ENCODE results near the gene HTR5A. TPM values are rescaled to one million over a fixed set of nuclear protein-coding genes. Genes with fewer than 3 reads are reported as not detected.

The HTR5A gene
- total RNA-seq, 2 experiments from 2014 or later: not detected

- POLR2A ChIA-PET: no interaction called here
- CTCF ChIA-PET: interaction anchor here (0.6 kb wide), 1 partner anchor 198 kb away, joined by 3 read pairs; no protein-coding TSS in a partner anchor
- no peak for DNase-seq
- no peaks in the 10 kb centered on the region for H3K4me1 Mint-ChIP-seq (ENCODE audit: low read depth)
- H3K9me3 Mint-ChIP-seq: no peaks in the 10 kb centered on the region
- intact Hi-C loops (cut with micrococcal nuclease): no loop called here
- H3K36me3 Mint-ChIP-seq: no peaks in the 10 kb centered on the region
- H3K4me3 Mint-ChIP-seq: no peak overlapping the region
- H3K27me3 Mint-ChIP-seq: peaks cover 24% of the 10 kb centered on the region
- no peak overlapping the region for H3K27ac Mint-ChIP-seq
Measured at GRCh38 chr7:155058896-155059295, 11.2 kb upstream of the HTR5A start.

DNA sequence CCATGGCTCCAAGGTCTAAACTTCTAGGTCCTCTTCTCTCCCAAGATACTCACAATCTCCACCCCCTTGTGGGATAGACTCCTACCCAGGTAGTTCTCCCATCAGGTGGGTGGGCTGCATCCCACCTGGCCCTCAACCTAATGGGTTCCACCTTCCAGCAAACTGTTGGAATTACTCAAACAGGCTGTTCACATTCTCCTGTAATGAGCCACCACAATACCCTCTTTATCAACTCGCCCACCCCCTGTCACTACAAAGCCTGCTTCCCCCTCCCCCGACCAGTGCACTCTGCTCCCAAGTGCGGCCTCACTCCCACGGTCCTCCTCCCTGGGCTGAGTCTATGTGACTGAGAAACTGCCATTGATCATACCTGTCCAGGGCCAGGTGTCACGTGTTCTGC lies 10.4 kb upstream of the HTR5A start:
- peaks cover 25% of the 10 kb centered on the region for H3K27me3 Mint-ChIP-seq
- intact Hi-C loops (cut with micrococcal nuclease): no loop called here
- H3K27ac Mint-ChIP-seq: no peak overlapping the region
- POLR2A ChIA-PET: no interaction called here
- H3K4me3 Mint-ChIP-seq: no peak overlapping the region
- H3K9me3 Mint-ChIP-seq: no peaks in the 10 kb centered on the region
- H3K36me3 Mint-ChIP-seq: no peaks in the 10 kb centered on the region
- no peaks in the 10 kb centered on the region for H3K4me1 Mint-ChIP-seq (ENCODE audit: low read depth)
- CTCF ChIA-PET: no interaction called here
- DNase-seq: no peak

- ChIA-PET POLR2A (interaction anchor here (1.0 kb wide), 1 partner anchor 76 kb away, joined by 3 read pairs; no protein-coding TSS in a partner anchor), CTCF (no interaction called here)
- no peaks in the 10 kb centered on the region for H3K4me1 Mint-ChIP-seq (ENCODE audit: low read depth)
- no peak overlapping the region for H3K4me3 Mint-ChIP-seq
- intact Hi-C loops (cut with micrococcal nuclease): no loop called here
- H3K36me3 Mint-ChIP-seq: no peaks in the 10 kb centered on the region
- no peaks in the 10 kb centered on the region for H3K9me3 Mint-ChIP-seq
- no peak overlapping the region for H3K27ac Mint-ChIP-seq
- H3K27me3 Mint-ChIP-seq: peaks cover 28% of the 10 kb centered on the region
- DNase-seq: no peak
Measured at GRCh38 chr7:155062411-155062810, 7.7 kb upstream of the HTR5A start.

DNA sequence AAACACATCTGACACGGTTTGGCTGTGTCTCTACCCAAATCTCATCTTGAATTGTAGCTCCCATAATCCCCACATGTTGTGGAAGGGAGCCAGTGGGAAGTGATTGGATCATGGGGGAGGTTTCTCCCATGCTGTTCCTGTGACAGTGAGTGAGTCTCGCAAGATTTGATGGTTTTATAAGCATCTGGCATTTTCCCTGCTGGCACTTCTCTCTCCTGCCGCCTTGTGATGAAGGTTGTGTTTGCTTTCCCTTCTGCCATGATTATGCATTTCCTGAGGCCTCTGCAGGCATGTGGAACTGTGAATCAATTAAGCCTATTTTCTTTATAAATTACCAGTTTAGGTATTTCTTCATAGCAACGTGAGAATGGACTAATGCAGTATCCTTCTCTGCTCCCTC lies 5.9 kb upstream of the HTR5A start:
- intact Hi-C loops (cut with micrococcal nuclease): no loop called here
- no peak for DNase-seq
- no peaks in the 10 kb centered on the region for H3K36me3 Mint-ChIP-seq
- H3K27me3 Mint-ChIP-seq: peaks cover 29% of the 10 kb centered on the region
- H3K9me3 Mint-ChIP-seq: no peaks in the 10 kb centered on the region
- no peak overlapping the region for H3K27ac Mint-ChIP-seq
- POLR2A ChIA-PET: no interaction called here
- H3K4me3 Mint-ChIP-seq: no peak overlapping the region
- CTCF ChIA-PET: no interaction called here
- no peaks in the 10 kb centered on the region for H3K4me1 Mint-ChIP-seq (ENCODE audit: low read depth)

- intact Hi-C loops (cut with micrococcal nuclease): no loop called here
- Mint-ChIP-seq H3K36me3 (no peaks in the 10 kb centered on the region), H3K27ac (no peak overlapping the region), H3K4me1 (ENCODE audit: low read depth) (no peaks in the 10 kb centered on the region), H3K27me3 (peaks cover 20% of the 10 kb centered on the region), H3K4me3 (no peak overlapping the region), H3K9me3 (peaks cover 2% of the 10 kb centered on the region)
- ChIA-PET CTCF (no interaction called here), POLR2A (no interaction called here)
- DNase-seq: no peak
Measured at GRCh38 chr7:155066417-155066950, 3.6 kb upstream of the HTR5A start.

- Mint-ChIP-seq H3K27ac (no peak overlapping the region), H3K4me3 (no peak overlapping the region), H3K9me3 (peaks cover 2% of the 10 kb centered on the region), H3K36me3 (no peaks in the 10 kb centered on the region), H3K27me3 (peaks cover 40% of the 10 kb centered on the region), H3K4me1 (ENCODE audit: low read depth) (no peaks in the 10 kb centered on the region)
- intact Hi-C loops (cut with micrococcal nuclease): no loop called here
- ChIA-PET POLR2A (no interaction called here), CTCF (no interaction called here)
- no peak for DNase-seq
Measured at GRCh38 chr7:155071121-155071651, 1.1 kb downstream of the HTR5A start.

GRCh38 chr7:155071916-155072571 lies 1.9 kb downstream of the HTR5A start:
- peaks cover 2% of the 10 kb centered on the region for H3K9me3 Mint-ChIP-seq
- CTCF ChIA-PET: no interaction called here

DNA sequence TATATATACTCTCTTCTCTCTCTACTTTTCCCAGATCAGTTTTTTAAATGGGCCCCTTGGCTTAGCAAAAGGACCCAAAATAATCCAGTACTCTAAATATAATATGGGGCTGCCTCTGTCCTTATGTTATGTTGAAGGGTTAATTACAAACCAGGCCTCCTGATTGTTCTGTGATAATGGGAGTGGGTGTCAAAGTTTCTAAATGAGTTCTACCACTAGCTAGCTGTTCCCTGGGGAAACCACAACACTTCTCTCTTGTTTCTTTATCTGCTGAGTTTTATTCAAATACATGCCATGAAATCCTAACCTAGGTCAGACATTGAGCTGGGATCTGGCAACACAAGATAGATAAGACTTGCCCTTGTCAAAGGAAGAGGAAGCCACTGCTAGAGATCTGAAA lies 3.8 kb downstream of the HTR5A start:
- Mint-ChIP-seq H3K27me3 (peaks cover 37% of the 10 kb centered on the region), H3K27ac (no peak overlapping the region), H3K9me3 (peaks cover 2% of the 10 kb centered on the region), H3K4me3 (no peak overlapping the region), H3K36me3 (no peaks in the 10 kb centered on the region), H3K4me1 (ENCODE audit: low read depth) (no peaks in the 10 kb centered on the region)
- intact Hi-C loops (cut with micrococcal nuclease): no loop called here
- no peak for DNase-seq
- ChIA-PET POLR2A (no interaction called here), CTCF (no interaction called here)

More at GRCh38 chr7:155071916-155072571, 1.9 kb downstream of the HTR5A start:
- Mint-ChIP-seq H3K4me3 (no peak overlapping the region), H3K27me3 (peaks cover 38% of the 10 kb centered on the region), H3K27ac (no peak overlapping the region), H3K36me3 (no peaks in the 10 kb centered on the region), H3K4me1 (ENCODE audit: low read depth) (no peaks in the 10 kb centered on the region)
- POLR2A ChIA-PET: no interaction called here
- intact Hi-C loops (cut with micrococcal nuclease): no loop called here
- no peak for DNase-seq

DNA sequence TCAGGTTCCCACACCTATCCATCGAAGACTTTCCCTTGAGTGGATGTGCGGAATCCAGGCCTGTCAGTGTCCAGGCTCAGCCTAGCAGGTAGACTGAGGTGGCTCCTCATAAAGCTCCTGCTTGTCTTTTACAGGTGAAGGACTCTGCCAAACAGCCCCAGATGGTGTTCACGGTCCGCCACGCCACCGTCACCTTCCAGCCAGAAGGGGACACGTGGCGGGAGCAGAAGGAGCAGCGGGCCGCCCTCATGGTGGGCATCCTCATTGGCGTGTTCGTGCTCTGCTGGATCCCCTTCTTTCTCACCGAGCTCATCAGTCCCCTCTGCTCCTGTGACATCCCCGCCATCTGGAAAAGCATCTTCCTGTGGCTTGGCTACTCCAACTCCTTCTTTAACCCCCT lies 13.9 kb downstream of the HTR5A start:
- CTCF ChIA-PET: no interaction called here
- intact Hi-C loops (cut with micrococcal nuclease): no loop called here
- H3K27ac Mint-ChIP-seq: no peak overlapping the region
- POLR2A ChIA-PET: no interaction called here
- no peak for DNase-seq
- no peak overlapping the region for H3K4me3 Mint-ChIP-seq
- H3K36me3 Mint-ChIP-seq: no peaks in the 10 kb centered on the region
- no peaks in the 10 kb centered on the region for H3K4me1 Mint-ChIP-seq (ENCODE audit: low read depth)
- H3K27me3 Mint-ChIP-seq: peaks cover 29% of the 10 kb centered on the region
- no peaks in the 10 kb centered on the region for H3K9me3 Mint-ChIP-seq

- Mint-ChIP-seq H3K4me1 (ENCODE audit: low read depth) (no peaks in the 10 kb centered on the region), H3K36me3 (no peaks in the 10 kb centered on the region), H3K27me3 (peaks cover 32% of the 10 kb centered on the region), H3K9me3 (no peaks in the 10 kb centered on the region), H3K27ac (no peak overlapping the region), H3K4me3 (no peak overlapping the region)
- POLR2A ChIA-PET: no interaction called here
- CTCF ChIA-PET: no interaction called here
- intact Hi-C loops (cut with micrococcal nuclease): no loop called here
- no peak for DNase-seq
Measured at GRCh38 chr7:155084969-155085368, 14.8 kb downstream of the HTR5A start.

DNA sequence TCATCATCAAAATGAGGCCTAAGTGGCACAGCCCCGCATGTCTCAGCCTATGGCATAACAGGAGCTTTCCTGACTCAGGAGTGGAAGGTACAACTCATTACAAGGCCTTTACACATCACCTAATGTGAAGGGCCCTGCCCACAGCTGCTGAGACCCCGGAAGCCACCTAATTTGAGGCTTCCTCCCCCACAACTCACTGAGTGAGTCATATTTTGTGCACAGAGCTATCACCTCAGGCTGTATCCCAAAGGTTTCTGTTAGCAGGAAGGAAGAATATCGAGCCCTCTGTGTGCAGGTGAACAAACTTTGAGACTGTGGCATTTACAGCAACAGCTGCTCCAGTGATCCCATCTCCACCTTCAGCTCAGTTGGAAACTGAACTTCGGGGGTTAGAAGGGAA lies 20.6 kb downstream of the HTR5A start:
- peaks cover 32% of the 10 kb centered on the region for H3K27me3 Mint-ChIP-seq
- no peak overlapping the region for H3K4me3 Mint-ChIP-seq
- no peak overlapping the region for H3K27ac Mint-ChIP-seq
- DNase-seq: peak; percentile 49
- H3K36me3 Mint-ChIP-seq: no peaks in the 10 kb centered on the region
- POLR2A ChIA-PET: no interaction called here
- peaks cover 6% of the 10 kb centered on the region for H3K4me1 Mint-ChIP-seq (ENCODE audit: low read depth)
- no peaks in the 10 kb centered on the region for H3K9me3 Mint-ChIP-seq
- CTCF ChIA-PET: interaction anchor here (0.8 kb wide), 1 partner anchor 102 kb away, joined by 3 read pairs; no protein-coding TSS in a partner anchor
- intact Hi-C loops (cut with micrococcal nuclease): no loop called here

- Mint-ChIP-seq H3K27me3 (peaks cover 27% of the 10 kb centered on the region), H3K9me3 (peaks cover 4% of the 10 kb centered on the region), H3K36me3 (no peaks in the 10 kb centered on the region), H3K27ac (no peak overlapping the region), H3K4me3 (no peak overlapping the region), H3K4me1 (ENCODE audit: low read depth) (peaks cover 6% of the 10 kb centered on the region)
- no peak for DNase-seq
- ChIA-PET CTCF (no interaction called here), POLR2A (no interaction called here)
- intact Hi-C loops (cut with micrococcal nuclease): no loop called here
Measured at GRCh38 chr7:155093596-155093995, 23.5 kb downstream of the HTR5A start.

GRCh38 chr7:155094636-155095135 lies 24.6 kb downstream of the HTR5A start:
- H3K4me1 Mint-ChIP-seq (ENCODE audit: low read depth): peaks cover 6% of the 10 kb centered on the region
- no peak overlapping the region for H3K4me3 Mint-ChIP-seq
- CTCF ChIA-PET: no interaction called here
- intact Hi-C loops (cut with micrococcal nuclease): no loop called here
- H3K9me3 Mint-ChIP-seq: peaks cover 4% of the 10 kb centered on the region
- H3K36me3 Mint-ChIP-seq: no peaks in the 10 kb centered on the region
- POLR2A ChIA-PET: no interaction called here
- DNase-seq: no peak
- no peak overlapping the region for H3K27ac Mint-ChIP-seq
- H3K27me3 Mint-ChIP-seq: peaks cover 25% of the 10 kb centered on the region

Measured in activated CD4-positive, alpha-beta memory T cell treated with anti-CD3 and anti-CD28 coated beads for 36 hours (primary cell).